Loucy (cell line): ENCODE results near the gene TUBB6.

Experiments used
- H2AFZ ChIP-seq: fragments of 200-600 bp; sonication (generic); 2 replicates; pipeline ENCODE4 v1.6.0; 2016; ENCODE audit warnings: antibody characterized with exemption, mild to moderate bottlenecking, low read length, moderate library complexity
- H3F3A ChIP-seq: fragments of 200-600 bp; 2 replicates; pipeline ENCODE4 v1.6.0; 2016; ENCODE audit warnings: antibody characterized with exemption, low read depth, mild to moderate bottlenecking
- H3K27me3 ChIP-seq: fragments of 200-600 bp; sonication (generic); 2 replicates; pipeline ENCODE4 v1.6.1; 2014; ENCODE audit warnings: low read length, mild to moderate bottlenecking; ENCODE audit not compliant: insufficient read depth, poor library complexity, severe bottlenecking
- H3K36me3 ChIP-seq: fragments of 200-600 bp; sonication (generic); 2 replicates; pipeline ENCODE4 v1.6.1; 2016; ENCODE audit warnings: low read length; ENCODE audit not compliant: insufficient read depth
- H3K4me1 ChIP-seq: fragments of 200-600 bp; sonication (generic); 2 replicates; pipeline ENCODE4 v1.5.1; 2014; ENCODE audit warnings: low read length, mild to moderate bottlenecking; ENCODE audit not compliant: insufficient read depth, poor library complexity, severe bottlenecking
- H3K4me2 ChIP-seq: fragments of 200-600 bp; sonication (generic); 2 replicates; pipeline ENCODE4 v1.6.0; 2014; ENCODE audit warnings: antibody characterized with exemption, low read length, low read depth, mild to moderate bottlenecking; ENCODE audit not compliant: poor library complexity, severe bottlenecking
- H3K4me3 ChIP-seq: fragments of 200-600 bp; sonication (generic); 2 replicates; pipeline ENCODE4 v1.5.1; 2014; ENCODE audit warnings: low read length, mild to moderate bottlenecking, mixed read lengths; ENCODE audit not compliant: poor library complexity, severe bottlenecking
- H3K79me2 ChIP-seq: fragments of 200-600 bp; sonication (generic); 2 replicates; pipeline ENCODE4 v1.6.1; 2014; ENCODE audit warnings: low read length; ENCODE audit not compliant: insufficient read depth
- H3K9ac ChIP-seq: fragments of 200-600 bp; sonication (generic); 2 replicates; pipeline ENCODE4 v1.6.0; 2014; ENCODE audit warnings: mild to moderate bottlenecking, low read depth, low read length, moderate library complexity; ENCODE audit not compliant: poor library complexity, severe bottlenecking
- H3K9me2 ChIP-seq: fragments of 200-600 bp; sonication (generic); replicated peaks from 2 replicates; pipeline ENCODE4 v1.6.1; 2016; ENCODE audit warnings: low read depth, low read length, mixed read lengths
- H3K9me3 ChIP-seq: fragments of 200-600 bp; sonication (generic); 2 replicates; pipeline ENCODE4 v1.6.1; 2014; ENCODE audit warnings: mild to moderate bottlenecking, antibody characterized with exemption, low read length, low read depth; ENCODE audit not compliant: insufficient read depth
- H4K20me1 ChIP-seq: fragments of 200-600 bp; sonication (generic); 2 replicates; pipeline ENCODE4 v1.6.0; 2014; ENCODE audit warnings: antibody characterized with exemption, low read length, mild to moderate bottlenecking; ENCODE audit not compliant: insufficient read depth, poor library complexity, severe bottlenecking
- CTCF ChIP-seq: fragments of 200-600 bp; sonication (generic); conservative IDR thresholded peaks from 2 replicates; pipeline ENCODE4 v1.5.1; 2014; ENCODE audit warnings: mild to moderate bottlenecking, antibody characterized with exemption, low read length
- EZH2phosphoT487 ChIP-seq: fragments of 200-600 bp; IDR thresholded peaks from 2 replicates; pipeline ENCODE4 v1.6.1; 2018; ENCODE audit warnings: antibody characterized with exemption, mild to moderate bottlenecking, moderate library complexity, borderline replicate concordance

The TUBB6 gene

GRCh38 chr18:12308386-12309100 is 502 bp downstream of the TUBB6 start:
- H3K4me1 ChIP-seq: no peaks in the 10 kb centered on the region
- TF ChIP-seq CTCF (no peak), EZH2phosphoT487 (no peak)
- H2AFZ ChIP-seq: no peak overlapping the region
- H3K27me3 ChIP-seq: no peaks in the 10 kb centered on the region
- no peaks in the 10 kb centered on the region for H3K36me3 ChIP-seq
- H3K9ac ChIP-seq: no peak overlapping the region
- H4K20me1 ChIP-seq: no peaks in the 10 kb centered on the region
- no peak overlapping the region for H3K4me2 ChIP-seq
- no peak overlapping the region for H3K4me3 ChIP-seq
- no peaks in the 10 kb centered on the region for H3K9me2 ChIP-seq
- no peaks in the 10 kb centered on the region for H3F3A ChIP-seq
- H3K79me2 ChIP-seq: no peaks in the 10 kb centered on the region
- H3K9me3 ChIP-seq: peaks cover 5% of the 10 kb centered on the region; the same call in 1 of the 2 replicates

- no peak overlapping the region for H3K9ac ChIP-seq
- H3K79me2 ChIP-seq: no peaks in the 10 kb centered on the region
- H3K4me3 ChIP-seq: no peak overlapping the region
Observed at GRCh38 chr18:12309683-12310198, 1.7 kb downstream of the TUBB6 start.

GRCh38 chr18:12310762-12311161 is 2.7 kb downstream of the TUBB6 start:
- no peak overlapping the region for H3K4me3 ChIP-seq
- H3F3A ChIP-seq: no peaks in the 10 kb centered on the region
- H4K20me1 ChIP-seq: no peaks in the 10 kb centered on the region
- no peak overlapping the region for H3K4me2 ChIP-seq
- peaks cover 5% of the 10 kb centered on the region; the same call in 1 of the 2 replicates for H3K9me3 ChIP-seq
- no peak for TF ChIP-seq EZH2phosphoT487
- no peak for TF ChIP-seq CTCF
- H3K9me2 ChIP-seq: no peaks in the 10 kb centered on the region
- no peaks in the 10 kb centered on the region for H3K79me2 ChIP-seq
- H3K27me3 ChIP-seq: no peaks in the 10 kb centered on the region
- no peak overlapping the region for H2AFZ ChIP-seq
- no peak overlapping the region for H3K9ac ChIP-seq
- no peaks in the 10 kb centered on the region for H3K36me3 ChIP-seq
- H3K4me1 ChIP-seq: no peaks in the 10 kb centered on the region

More at GRCh38 chr18:12309683-12310198, 1.7 kb downstream of the TUBB6 start:
- no peak for TF ChIP-seq EZH2phosphoT487
- TF ChIP-seq CTCF: no peak
- Histone ChIP-seq H2AFZ (no peak overlapping the region), H3K27me3 (no peaks in the 10 kb centered on the region), H3K36me3 (no peaks in the 10 kb centered on the region), H3K9me2 (no peaks in the 10 kb centered on the region), H4K20me1 (no peaks in the 10 kb centered on the region), H3F3A (no peaks in the 10 kb centered on the region), H3K9me3 (peaks cover 5% of the 10 kb centered on the region; the same call in 1 of the 2 replicates), H3K4me1 (no peaks in the 10 kb centered on the region), H3K4me2 (no peak overlapping the region)
